Measurements from ENCODE around the gene GNG12. TPM values are rescaled to one million over a fixed set of nuclear protein-coding genes. Genes with fewer than 3 reads are reported as not detected.

GNG12 gene
- polyA plus RNA-seq, 1 donor (not counting 4 experiments of a cell fraction or from before 2014, with no cell fraction given), result 208 TPM

- Histone ChIP-seq H3K4me1 (ENCODE audit: control insufficient read depth, extremely low read depth, insufficient read depth, low read length) (peaks cover 63% of the 10 kb centered on the region), H3K9me1 (ENCODE audit: control insufficient read depth, extremely low read depth, insufficient read depth, low read length) (no peaks in the 10 kb centered on the region), H3K9ac (ENCODE audit: control insufficient read depth, extremely low read depth, insufficient read depth, low read length) (no peak overlapping the region), H3K4me3 (ENCODE audit: control insufficient read depth in 2 of 3, extremely low read depth in 1 of 3, insufficient read depth in 2 of 3, low read depth in 1 of 3, low read length in 3 of 3) (no peak overlapping the region), H3K9me3 (ENCODE audit: control insufficient read depth, low read depth, low read length) (no peaks in the 10 kb centered on the region), H2AFZ (ENCODE audit: control insufficient read depth, low read length) (no peak overlapping the region), H3K36me3 (ENCODE audit: control insufficient read depth in 2 of 2, extremely low read depth in 1 of 2, insufficient read depth in 2 of 2, low read length in 2 of 2) (no peaks in the 10 kb centered on the region), H3K79me2 (ENCODE audit: control insufficient read depth, insufficient read depth, low read length) (no peaks in the 10 kb centered on the region), H3K4me2 (ENCODE audit: control insufficient read depth, extremely low read depth, insufficient read depth, low read depth, low read length) (peak overlapping the region; percentile 42), H3K27me3 (ENCODE audit: control insufficient read depth, extremely low read depth, insufficient read depth, low read length) (no peaks in the 10 kb centered on the region), H3K27ac (ENCODE audit: control insufficient read depth, insufficient read depth, low read length) (peak overlapping the region; percentile 74), H4K20me1 (ENCODE audit: control insufficient read depth, extremely low read depth, insufficient read depth, low read length) (no peaks in the 10 kb centered on the region)
- peak; percentile 13 for FAIRE-seq
- TF ChIP-seq CTCF (optimal IDR thresholded peaks at IDR 0.05 in 1 of 3, IDR thresholded peaks at IDR 0.05 in 1 of 3, conservative IDR thresholded peaks at IDR 0.05 in 1 of 3; ENCODE audit: extremely low read depth in 1 of 3, insufficient read depth in 2 of 3, low read length in 3 of 3) (no peak), EZH2 (IDR thresholded peaks at IDR 0.05; ENCODE audit: low read length) (no peak)
- no peak for DNase-seq (ENCODE audit: low read depth, low spot score)
- dilution Hi-C loops (cut with MboI; ENCODE audit: extremely low pct_ligation_motif_present, low sequenced_read_pairs), result no loop called here
These were observed 6.6 kb upstream of the GNG12 start for GRCh38 chr1:67839826-67840225.

GRCh38 chr1:67838180-67838910 lies 5.1 kb upstream of the GNG12 start:
- dilution Hi-C loops (cut with MboI; ENCODE audit: extremely low pct_ligation_motif_present, low sequenced_read_pairs), result no loop called here
- FAIRE-seq (peak; percentile 63), DNase-seq (ENCODE audit: low read depth, low spot score) (no peak)
- Histone ChIP-seq H3K79me2 (ENCODE audit: control insufficient read depth, insufficient read depth, low read length) (no peaks in the 10 kb centered on the region), H3K27me3 (ENCODE audit: control insufficient read depth, extremely low read depth, insufficient read depth, low read length) (no peaks in the 10 kb centered on the region), H3K27ac (ENCODE audit: control insufficient read depth, insufficient read depth, low read length) (peak overlapping the region; percentile 74), H3K9ac (ENCODE audit: control insufficient read depth, extremely low read depth, insufficient read depth, low read length) (peak overlapping the region; percentile 16), H4K20me1 (ENCODE audit: control insufficient read depth, extremely low read depth, insufficient read depth, low read length) (no peaks in the 10 kb centered on the region), H3K4me1 (ENCODE audit: control insufficient read depth, extremely low read depth, insufficient read depth, low read length) (peaks cover 77% of the 10 kb centered on the region), H3K9me3 (ENCODE audit: control insufficient read depth, low read depth, low read length) (no peaks in the 10 kb centered on the region), H3K36me3 (ENCODE audit: control insufficient read depth in 2 of 2, extremely low read depth in 1 of 2, insufficient read depth in 2 of 2, low read length in 2 of 2) (no peaks in the 10 kb centered on the region), H2AFZ (ENCODE audit: control insufficient read depth, low read length) (peak overlapping the region; percentile 61), H3K4me3 (ENCODE audit: control insufficient read depth in 2 of 3, extremely low read depth in 1 of 3, insufficient read depth in 2 of 3, low read depth in 1 of 3, low read length in 3 of 3) (no peak overlapping the region), H3K4me2 (ENCODE audit: control insufficient read depth, extremely low read depth, insufficient read depth, low read depth, low read length) (peak overlapping the region; percentile 52), H3K9me1 (ENCODE audit: control insufficient read depth, extremely low read depth, insufficient read depth, low read length) (no peaks in the 10 kb centered on the region)
- TF ChIP-seq EZH2 (IDR thresholded peaks at IDR 0.05; ENCODE audit: low read length) (no peak), CTCF (optimal IDR thresholded peaks at IDR 0.05 in 1 of 3, IDR thresholded peaks at IDR 0.05 in 1 of 3, conservative IDR thresholded peaks at IDR 0.05 in 1 of 3; ENCODE audit: extremely low read depth in 1 of 3, insufficient read depth in 2 of 3, low read length in 3 of 3) (no peak)

Measured in keratinocyte (primary cell).